Measurements from ENCODE around the gene IFITM5. TPM values are rescaled to one million over a fixed set of nuclear protein-coding genes. Genes with fewer than 3 reads are reported as not detected.
A peak's percentile ranks its signal among the peaks of the same experiment; 100 is the strongest.
"Not testable (repeated sequence)": the region's sequence is repeated elsewhere in the genome, so short reads cannot be mapped to it uniquely, and the experiment has no call there.

The IFITM5 gene
- total RNA-seq, 1 experiment from 2014 or later = not detected

DNA sequence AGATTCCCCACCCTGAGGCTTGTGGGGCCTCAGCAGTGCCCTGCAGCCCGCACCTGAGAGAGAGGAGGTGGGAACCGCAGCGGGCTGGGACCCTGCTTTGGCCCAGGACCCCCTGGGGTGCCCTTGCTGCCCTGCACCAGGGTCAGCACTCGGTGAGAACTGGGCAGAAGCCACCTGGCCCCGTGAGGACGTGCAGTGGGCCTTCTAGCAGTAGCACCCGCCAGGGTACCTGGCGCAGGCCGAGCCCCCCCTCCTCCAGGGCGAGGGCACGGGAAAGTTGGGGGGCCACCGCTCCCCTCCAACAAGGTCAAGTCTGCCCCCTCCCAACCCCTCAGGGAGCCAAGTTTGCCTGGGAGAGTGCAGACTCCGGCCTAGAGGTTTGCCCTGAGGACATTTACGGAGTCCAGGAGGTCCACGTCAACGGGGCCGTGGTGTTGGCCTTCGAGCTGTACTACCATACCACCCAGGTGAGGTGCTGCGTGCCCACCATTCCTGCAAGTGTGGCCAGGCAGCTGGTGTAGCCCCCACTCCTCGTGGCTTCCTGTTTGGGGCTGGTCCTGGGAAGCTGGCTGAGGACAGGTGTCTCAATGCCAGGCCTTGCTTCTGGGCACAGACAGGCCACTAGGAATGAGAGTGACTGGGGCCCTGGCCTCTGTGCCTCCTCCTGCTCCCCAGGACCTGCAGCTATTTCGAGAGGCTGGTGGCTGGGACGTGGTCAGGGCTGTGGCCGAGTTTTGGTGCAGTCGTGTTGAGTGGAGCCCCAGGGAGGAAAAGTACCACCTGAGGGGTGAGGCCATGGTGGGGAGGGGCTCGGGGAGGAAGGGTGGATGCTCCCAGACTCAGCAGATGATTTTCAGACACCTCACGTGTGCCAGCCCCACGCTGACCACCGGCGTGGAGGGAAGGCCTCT is 6.9 kb downstream of the IFITM5 start:
- Histone ChIP-seq H3K36me3 (no peaks in the 10 kb centered on the region), H3K27me3 (peaks cover 5% of the 10 kb centered on the region), H3K4me3 (no peak overlapping the region), H3K9me3 (no peaks in the 10 kb centered on the region)
- DNase-seq = no peak

DNA sequence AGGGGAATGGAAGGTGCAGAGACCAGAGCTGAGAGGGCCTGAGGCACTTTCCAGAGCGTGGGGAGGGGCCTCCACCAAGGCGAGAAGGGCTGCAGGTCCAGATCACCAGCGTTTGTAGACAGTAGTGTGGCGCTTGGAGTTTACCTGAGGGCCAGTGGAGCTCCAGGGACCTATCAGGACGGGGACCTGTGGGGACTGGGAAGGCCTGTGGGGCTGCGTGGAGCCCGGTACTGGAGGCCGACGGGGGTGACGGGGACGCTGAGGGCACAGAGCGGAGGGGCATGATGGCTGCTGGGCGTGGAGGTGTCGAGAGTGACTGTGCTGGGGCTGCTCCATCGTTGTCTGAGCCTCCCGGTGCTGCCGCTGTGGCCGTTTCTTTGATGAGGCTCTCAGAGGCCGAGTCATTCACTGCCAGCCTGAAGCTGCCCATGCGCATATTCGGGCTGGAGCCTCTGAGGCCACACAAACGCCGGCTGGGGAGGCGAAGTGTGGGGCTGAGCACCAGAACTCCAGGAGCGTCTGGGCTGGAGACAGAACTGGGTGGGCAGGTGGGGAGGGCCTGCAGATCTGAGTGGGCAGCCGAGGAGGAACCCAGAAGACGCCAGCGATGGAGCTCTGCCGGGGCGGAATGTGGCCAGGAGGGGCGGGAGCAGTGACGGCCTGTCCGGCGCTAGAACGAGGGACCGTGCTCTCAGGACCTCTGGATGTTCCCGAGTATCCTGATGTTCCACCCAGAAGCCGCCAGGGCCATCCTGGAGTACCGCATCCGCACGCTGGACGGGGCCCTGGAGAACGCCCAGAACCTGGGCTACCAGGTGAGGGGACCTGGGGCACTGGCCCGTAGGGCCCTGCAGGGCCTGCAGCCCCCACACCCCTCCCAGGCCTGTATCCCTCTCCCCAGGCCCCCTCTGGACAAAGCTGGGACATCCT is 7.8 kb downstream of the IFITM5 start:
- Histone ChIP-seq H3K36me3 (no peaks in the 10 kb centered on the region), H3K4me3 (no peak overlapping the region), H3K27me3 (peaks cover 5% of the 10 kb centered on the region), H3K9me3 (no peaks in the 10 kb centered on the region)
- DNase-seq = no peak

DNA sequence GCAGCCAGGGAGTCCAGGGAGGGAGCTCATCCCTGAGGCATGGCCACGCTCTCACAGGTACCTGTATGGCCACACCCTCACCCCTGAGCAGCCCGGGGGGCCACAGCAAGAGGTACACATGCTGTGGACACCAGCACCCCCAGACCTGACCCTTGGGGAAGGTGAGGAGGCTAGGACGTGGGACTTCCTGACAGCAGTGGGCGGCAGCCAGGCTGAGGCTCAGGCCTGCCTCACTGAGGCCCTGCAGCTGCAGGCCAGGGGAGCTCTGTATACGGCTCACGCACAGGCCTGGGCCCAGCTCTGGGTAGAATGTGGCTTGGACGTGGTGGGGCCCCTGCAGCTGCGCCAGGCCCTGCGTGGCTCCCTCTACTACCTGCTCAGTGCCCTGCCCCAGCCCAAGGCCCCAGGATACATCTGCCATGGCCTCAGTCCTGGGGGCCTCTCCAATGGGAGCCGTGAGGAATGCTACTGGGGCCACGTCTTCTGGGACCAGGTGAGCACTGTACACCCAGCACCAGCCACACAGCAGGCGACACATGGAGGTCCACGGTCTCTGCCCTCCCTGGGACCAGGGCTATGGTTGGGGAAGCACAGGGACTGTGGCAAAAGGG is 8.6 kb downstream of the IFITM5 start:
- H3K36me3 ChIP-seq = no peaks in the 10 kb centered on the region
- no peaks in the 10 kb centered on the region for H3K9me3 ChIP-seq
- no peak for DNase-seq
- no peak overlapping the region for H3K4me3 ChIP-seq
- peaks cover 5% of the 10 kb centered on the region for H3K27me3 ChIP-seq

DNA sequence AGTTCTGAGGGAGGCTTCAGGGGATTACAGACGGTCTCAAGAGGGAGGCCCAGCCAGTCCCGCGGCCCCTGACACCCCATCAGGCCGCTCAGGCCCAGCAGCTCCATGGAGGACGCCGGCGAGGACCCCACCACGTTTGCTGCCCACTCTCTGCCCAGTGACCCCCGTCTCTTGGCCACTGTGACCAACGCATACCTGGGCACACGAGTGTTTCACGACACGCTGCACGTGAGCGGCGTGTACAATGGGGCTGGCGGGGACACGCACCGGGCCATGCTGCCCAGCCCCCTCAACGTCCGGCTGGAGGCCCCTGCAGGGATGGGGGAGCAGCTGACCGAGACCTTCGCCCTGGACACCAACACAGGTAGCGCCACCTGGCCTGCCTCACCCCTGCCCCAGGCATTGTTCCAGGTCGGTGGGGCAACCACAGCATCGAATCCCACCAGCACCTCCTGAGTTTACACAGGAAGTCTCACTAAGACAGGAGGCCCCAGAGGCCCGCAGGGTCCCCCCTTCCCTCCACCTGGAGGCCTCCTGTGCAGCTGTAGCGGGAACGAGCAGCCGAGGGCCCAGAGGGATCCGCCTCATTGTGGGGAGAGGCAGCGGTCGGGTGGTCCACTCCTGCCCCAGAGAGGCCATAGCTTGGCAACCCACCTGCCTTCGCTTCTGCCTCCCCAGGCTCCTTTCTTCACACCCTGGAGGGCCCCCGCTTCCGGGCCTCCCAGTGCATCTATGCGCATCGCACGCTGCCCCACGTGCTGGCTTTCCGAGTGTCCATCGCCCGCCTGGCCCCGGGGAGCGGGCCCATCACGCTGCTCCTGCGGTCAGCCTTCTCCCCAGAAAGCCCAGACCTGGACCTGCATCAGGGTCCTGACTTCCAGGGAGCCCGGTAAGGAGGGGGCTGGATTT is 9.4 kb downstream of the IFITM5 start:
- Histone ChIP-seq H3K9me3 (no peaks in the 10 kb centered on the region), H3K27me3 (peaks cover 5% of the 10 kb centered on the region), H3K36me3 (no peaks in the 10 kb centered on the region), H3K4me3 (peak overlapping the region; percentile 22; the same call in 1 of the 2 replicates)
- DNase-seq = no peak

DNA sequence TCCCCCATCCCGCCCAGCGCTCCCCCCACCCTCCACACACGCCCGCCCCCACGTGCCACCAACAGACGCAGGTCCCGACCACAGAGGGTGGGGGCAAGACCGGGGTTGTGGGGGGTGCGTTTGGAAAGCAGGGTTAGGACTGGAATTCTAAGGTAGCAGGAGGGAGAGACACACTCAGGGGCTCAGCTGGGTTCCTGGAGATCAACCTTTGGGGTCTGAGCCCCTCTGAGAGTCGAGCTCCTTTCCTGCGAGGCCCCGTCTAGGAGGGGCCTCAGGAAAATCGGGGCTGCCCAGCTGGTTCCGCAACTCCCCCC is 10.0 kb downstream of the IFITM5 start:
- Histone ChIP-seq H3K4me3 (peak overlapping the region; percentile 22; the same call in 1 of the 2 replicates), H3K27me3 (peaks cover 5% of the 10 kb centered on the region), H3K9me3 (no peaks in the 10 kb centered on the region), H3K36me3 (no peaks in the 10 kb centered on the region)
- DNase-seq = no peak

DNA sequence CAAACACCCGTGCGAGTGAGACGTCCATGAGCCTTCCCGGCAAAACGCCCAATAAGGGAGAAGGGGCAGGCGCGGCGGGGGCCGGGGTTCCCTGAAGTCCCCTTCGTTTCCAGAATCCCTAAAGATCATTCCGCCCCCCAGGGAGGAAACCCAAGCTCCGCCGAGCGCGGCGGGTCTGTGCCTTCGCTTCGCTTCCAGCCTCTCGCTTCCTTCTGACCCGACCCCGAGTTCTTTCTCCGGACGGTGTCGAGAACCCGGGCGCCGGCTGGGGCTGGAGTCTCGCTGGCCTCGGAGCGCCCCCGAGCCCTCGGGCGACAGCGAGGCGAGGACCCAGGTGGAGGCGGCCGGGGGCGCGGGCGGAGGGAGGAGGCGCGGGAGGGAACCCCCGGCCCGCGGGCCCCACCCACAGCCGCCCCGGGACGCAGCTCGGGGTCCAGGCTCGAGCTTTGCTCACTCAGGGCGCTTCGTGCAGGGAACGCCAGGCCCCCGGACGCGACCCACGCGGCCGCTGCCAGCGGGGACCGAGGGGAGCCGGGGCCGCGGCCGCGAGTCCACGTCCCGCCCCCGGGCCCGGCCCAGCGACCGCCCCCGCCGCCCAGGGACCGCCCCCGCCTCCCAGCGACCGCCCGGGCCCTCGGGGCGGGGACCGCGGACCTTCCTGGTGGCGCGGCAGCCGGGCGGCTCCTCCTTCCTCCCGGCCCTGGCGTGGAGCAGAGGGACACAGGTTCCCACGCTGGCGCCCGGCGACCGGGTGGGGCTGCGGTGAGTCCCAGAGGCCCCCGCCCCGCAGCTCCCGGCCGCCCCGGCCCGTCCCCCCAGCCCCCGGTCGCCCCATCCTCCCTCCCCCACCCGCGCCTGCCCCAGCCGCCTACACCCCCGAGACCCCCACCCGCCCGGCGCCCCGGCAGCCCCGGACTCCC is 10.6 kb downstream of the IFITM5 start, which contains the start of gene PGGHG:
TSS of gene PGGHG (plus strand) at position 649 of the 920 bp plus-strand sequence. CDS start 691 bp downstream, outside the sequence.
- DNase-seq = peak; percentile 70
- Histone ChIP-seq H3K9me3 (no peaks in the 10 kb centered on the region), H3K4me3 (peak within 1 kb of the TSS; percentile 48), H3K36me3 (no peaks in the 10 kb centered on the region), H3K27me3 (peaks cover 5% of the 10 kb centered on the region)

DNA sequence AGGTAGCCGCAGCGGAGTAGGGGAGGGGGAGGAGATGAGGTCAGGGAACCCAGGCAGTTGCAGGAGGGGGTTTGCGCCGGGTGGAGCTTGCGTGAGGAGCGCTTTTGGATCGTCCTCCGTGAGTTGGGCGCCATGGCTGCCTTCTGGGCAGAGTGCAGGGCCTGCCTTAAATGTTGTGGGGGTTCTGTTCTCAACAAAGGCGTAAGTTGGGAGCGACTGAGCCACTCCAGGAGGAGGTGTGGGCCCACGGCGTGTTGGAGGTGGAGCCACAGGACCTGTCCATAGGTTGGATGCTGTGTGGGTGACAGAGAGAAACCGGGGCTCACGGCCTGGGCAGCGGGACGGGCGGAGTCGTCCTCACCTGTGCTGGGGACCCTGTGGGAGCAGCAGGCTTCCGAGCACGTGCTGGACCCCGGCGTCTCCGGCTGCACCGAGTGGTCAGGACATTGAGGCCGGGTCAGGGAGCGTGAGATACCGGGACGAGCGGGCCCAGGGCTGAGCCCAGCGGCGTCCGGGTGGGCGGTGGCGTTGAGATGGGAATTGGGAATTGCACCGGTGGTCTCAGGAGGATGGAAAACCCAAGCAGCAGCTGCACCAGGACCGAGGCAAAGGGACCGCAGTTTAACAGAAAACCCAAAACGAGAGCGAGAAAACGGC is 11.4 kb downstream of the IFITM5 start:
- no peaks in the 10 kb centered on the region for H3K9me3 ChIP-seq
- H3K4me3 ChIP-seq = peak overlapping the region; percentile 48
- H3K27me3 ChIP-seq = peaks cover 5% of the 10 kb centered on the region
- DNase-seq = no peak
- H3K36me3 ChIP-seq = no peaks in the 10 kb centered on the region

DNA sequence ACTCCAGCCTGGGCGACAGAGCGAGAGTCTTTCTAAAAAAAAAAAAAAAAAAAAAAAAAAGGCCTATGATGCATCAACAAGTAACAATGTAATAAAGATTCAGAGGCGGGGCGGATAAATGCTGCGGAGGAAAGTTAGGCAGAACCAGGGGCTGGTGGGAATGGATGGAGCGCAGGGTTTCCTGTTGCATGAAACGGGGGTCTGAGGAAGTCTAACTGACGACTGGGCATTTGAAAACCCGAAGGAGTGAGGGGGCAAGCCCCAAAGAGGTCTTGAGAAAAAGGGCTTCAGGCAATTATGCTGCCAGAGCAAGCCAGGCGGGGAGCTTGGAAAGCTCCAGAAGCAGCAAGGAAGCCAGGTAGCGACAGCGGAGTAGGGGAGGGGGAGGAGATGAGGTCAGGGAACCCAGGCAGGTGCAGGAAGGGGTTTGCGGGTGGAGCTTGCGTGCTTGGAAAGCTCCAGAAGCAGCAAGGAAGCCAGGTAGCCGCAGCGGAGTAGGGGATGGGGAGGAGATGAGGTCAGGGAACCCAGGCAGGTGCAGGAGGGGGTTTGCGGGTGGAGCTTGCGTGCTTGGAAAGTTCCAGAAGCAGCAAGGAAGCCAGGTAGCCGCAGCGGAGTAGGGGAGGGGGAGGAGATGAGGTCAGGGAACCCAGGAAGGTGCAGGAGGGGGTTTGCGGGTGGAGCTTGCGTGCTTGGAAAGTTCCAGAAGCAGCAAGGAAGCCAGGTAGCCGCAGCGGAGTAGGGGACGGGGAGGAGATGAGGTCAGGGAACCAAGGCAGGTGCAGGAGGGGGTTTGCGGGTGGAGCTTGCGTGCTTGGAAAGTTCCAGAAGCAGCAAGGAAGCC is 12.1 kb downstream of the IFITM5 start:
- not testable (repeated sequence) for H3K27me3 ChIP-seq, H3K36me3 ChIP-seq, DNase-seq, H3K9me3 ChIP-seq, H3K4me3 ChIP-seq

DNA sequence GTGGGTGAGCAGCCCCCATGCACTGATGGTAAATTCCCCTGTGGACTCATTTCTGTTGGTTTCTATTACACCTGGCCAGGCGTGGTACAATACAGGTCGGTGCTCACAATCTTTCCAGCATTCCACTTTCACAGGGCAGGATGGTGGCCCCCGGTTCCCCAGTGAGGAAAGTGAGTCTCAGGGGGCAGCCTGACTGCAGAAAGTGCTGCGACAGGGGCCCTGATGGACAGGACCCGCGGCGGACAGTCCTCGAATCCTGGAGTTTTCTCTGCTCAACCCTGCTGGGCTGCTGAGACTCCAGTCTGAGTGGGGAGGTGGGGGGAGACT is 13.5 kb downstream of the IFITM5 start:
- Histone ChIP-seq H3K36me3 (no peaks in the 10 kb centered on the region), H3K4me3 (no peak overlapping the region), H3K9me3 (no peaks in the 10 kb centered on the region), H3K27me3 (peaks cover 20% of the 10 kb centered on the region)
- DNase-seq = no peak

DNA sequence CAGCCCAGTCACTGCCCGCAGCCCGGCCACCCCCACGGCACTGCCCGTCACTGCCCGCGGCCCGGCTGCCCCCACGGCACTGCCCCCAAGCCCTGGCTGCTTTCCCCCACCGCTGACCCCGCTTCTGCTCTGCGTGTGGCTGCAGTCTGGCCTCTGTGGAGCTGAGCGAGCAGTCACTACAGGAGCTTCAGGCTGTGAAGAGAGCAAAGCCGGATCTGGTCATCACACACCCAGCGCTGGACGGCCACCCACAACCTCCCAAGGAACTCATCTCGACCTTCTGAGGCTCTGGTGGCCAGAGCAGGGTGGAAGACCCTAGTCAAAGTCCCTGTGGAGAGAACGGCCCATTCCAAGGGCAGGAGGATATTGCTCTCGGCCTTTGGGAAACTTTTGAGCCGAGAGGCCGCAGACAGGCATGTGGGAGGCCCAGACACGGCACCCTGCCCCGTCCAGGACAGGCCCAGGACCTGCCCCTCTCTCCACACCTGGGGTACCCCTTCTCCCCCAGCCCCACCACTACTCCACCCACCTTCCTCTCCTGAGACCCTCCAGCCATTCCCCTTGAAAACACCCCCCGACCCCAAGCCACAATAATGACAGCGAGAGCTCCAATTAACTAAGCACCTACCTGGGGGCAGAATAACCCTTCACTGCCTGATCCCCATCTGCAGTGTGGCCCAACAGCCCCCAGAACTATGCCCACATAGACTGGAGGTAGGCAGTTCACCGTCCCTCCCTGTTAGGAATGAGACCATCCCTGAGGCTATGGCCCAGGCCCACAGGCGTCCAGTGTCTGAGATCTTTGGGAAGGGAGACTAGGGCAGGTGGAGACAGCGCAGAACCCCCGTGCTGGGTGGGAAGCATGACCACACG is 14.1 kb downstream of the IFITM5 start:
- no peaks in the 10 kb centered on the region for H3K36me3 ChIP-seq
- H3K9me3 ChIP-seq = no peaks in the 10 kb centered on the region
- no peak for DNase-seq
- no peak overlapping the region for H3K4me3 ChIP-seq
- peaks cover 26% of the 10 kb centered on the region for H3K27me3 ChIP-seq

DNA sequence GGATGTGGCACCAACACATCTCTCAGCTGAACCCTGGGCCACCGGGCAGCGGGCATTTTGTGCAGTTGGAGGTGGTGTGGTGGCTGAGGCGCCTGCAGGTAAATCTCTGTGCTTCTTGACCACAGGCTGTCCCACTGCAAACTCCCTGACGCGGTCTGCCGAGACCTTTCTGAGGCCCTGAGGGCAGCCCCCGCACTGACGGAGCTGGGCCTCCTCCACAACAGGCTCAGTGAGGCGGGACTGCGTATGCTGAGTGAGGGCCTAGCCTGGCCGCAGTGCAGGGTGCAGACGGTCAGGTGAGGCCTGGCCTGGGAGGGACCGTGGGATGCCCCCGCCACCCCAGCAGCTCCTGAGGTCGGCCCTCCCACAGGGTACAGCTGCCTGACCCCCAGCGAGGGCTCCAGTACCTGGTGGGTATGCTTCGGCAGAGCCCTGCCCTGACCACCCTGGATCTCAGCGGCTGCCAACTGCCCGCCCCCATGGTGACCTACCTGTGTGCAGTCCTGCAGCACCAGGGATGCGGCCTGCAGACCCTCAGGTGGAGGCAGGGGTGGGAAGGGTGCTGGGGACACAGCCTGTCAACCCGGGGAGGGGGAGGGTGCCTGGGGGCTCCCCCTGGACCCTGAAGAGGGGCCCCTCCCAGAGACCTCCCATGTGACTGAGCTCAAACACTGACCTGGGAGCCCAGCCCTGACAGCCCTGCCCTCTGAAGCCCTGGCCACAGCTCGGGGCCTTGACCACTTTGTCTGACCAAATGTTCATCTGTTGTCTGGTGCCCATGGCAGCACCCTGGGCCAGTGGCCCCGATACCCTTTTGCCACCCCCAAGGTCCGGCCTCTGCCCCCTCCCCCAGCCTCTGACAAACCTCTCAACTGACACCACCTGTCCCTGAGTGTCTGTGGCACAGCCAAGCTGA is 15.0 kb downstream of the IFITM5 start:
- no peak for DNase-seq
- Histone ChIP-seq H3K27me3 (peaks cover 35% of the 10 kb centered on the region), H3K36me3 (no peaks in the 10 kb centered on the region), H3K4me3 (no peak overlapping the region), H3K9me3 (no peaks in the 10 kb centered on the region)

DNA sequence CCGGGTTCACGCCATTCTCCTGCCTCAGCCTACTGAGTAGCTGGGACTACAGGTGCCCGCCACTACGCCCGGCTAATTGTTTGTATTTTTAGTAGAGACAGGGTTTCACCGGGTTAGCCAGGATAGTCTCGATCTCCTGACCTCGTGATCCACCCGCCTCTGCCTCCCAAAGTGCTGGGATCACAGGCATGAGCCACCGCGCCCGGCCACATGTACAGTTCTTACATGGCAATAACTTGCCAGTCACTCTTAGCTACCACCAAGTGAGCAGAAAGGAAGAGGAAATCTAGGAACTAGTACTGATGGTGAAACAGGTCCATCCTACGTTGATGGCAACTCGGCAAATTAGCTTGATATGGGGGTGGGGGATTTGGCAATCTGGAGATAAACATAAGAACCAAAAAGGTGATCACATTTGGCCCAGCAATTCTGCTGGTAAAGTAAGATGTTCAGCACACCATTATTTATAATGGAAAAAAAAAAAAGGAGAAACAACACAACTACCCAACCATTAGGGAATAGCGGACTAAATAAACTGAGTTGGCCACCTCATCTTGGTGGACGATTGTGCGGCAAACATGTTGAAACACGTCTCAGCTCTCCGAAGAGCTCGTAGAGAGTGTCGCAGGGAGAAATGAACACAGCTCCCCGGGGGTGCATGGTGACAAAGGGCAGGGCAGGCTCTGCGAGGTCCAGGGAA is 15.8 kb downstream of the IFITM5 start:
- H3K4me3 ChIP-seq = no peak overlapping the region
- DNase-seq = no peak
- peaks cover 38% of the 10 kb centered on the region for H3K27me3 ChIP-seq
- H3K9me3 ChIP-seq = no peaks in the 10 kb centered on the region
- no peaks in the 10 kb centered on the region for H3K36me3 ChIP-seq

Measured in MG63 (cell line).